Transverse colon (tissue), 4 donors: ENCODE results near the gene THBS1.

ENCODE experiments used
- EP300 ChIP-seq: sonication (generic); formaldehyde crosslinking; IDR thresholded peaks from one replicate; pipeline ENCODE4 v1.6.1; 2017; ENCODE audit warnings: antibody characterized with exemption, low read depth
- POLR2A ChIP-seq: fragments of 450-650 bp; IDR thresholded peaks from one replicate; pipeline ENCODE4 v1.6.1; 2016; ENCODE audit warnings: antibody characterized with exemption, mild to moderate bottlenecking, moderate library complexity
- POLR2AphosphoS5 ChIP-seq, 3 donors: sonication (generic); formaldehyde crosslinking; IDR thresholded peaks; one replicate each; pipeline ENCODE4 v1.6.1; 2016; ENCODE audit warnings: antibody characterized with exemption in 3 of 3
- TF ChIP-seq, protein P1 (sequence below), 5 experiments: fragments of 200-600 bp in 3 of 5; fragments of 450-650 bp in 2 of 5; sonication (generic) in 3 of 5; IDR thresholded peaks; 1 replicate in 2 of 5; 2 replicates in 3 of 5; pipeline ENCODE4 v1.5.1; 2016 to 2017; ENCODE audit warnings: antibody characterized with exemption in 5 of 5, inconsistent platforms in 3 of 5, mild to moderate bottlenecking in 2 of 5, moderate library complexity in 1 of 5

DNA sequence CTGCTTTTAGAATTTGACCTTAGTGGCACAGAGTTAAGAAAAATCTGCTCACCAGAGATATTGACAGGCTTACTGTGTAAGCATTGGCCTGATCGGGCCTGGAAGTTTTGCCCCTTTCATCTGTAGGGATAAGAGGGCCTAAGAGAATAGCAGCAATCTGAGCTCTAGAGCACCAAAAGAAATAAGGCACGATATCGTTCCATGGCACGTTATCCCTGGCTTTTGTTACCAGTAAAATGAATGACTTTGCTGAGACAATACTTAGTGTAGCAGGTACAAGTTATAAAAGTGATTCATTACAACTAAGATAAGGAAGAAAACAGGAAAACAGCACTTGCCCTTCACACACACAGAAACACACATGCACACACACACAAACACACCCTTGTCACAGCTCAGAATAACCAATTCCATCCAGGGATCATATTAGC is 5.0 kb downstream of the THBS1 start:
- TF ChIP-seq, protein P1, sequence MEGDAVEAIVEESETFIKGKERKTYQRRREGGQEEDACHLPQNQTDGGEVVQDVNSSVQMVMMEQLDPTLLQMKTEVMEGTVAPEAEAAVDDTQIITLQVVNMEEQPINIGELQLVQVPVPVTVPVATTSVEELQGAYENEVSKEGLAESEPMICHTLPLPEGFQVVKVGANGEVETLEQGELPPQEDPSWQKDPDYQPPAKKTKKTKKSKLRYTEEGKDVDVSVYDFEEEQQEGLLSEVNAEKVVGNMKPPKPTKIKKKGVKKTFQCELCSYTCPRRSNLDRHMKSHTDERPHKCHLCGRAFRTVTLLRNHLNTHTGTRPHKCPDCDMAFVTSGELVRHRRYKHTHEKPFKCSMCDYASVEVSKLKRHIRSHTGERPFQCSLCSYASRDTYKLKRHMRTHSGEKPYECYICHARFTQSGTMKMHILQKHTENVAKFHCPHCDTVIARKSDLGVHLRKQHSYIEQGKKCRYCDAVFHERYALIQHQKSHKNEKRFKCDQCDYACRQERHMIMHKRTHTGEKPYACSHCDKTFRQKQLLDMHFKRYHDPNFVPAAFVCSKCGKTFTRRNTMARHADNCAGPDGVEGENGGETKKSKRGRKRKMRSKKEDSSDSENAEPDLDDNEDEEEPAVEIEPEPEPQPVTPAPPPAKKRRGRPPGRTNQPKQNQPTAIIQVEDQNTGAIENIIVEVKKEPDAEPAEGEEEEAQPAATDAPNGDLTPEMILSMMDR (IDR thresholded peaks at IDR 0.05) = no peak
- TF ChIP-seq POLR2A (no peak), POLR2AphosphoS5 (IDR thresholded peaks at IDR 0.05) (peak in 2 of 3 donors; percentile 7 to 23), EP300 (no peak)
